Spleen (tissue), 7 donors: Measurements from ENCODE around the gene VAC14.

Experiments
- CTCF ChIP-seq, 11 experiments: fragments of 200-600 bp in 7 of 11; fragments of 450-650 bp in 4 of 11; sonication (generic) in 4 of 11; IDR thresholded peaks in 8 of 11; conservative IDR thresholded peaks in 3 of 11; 1 replicate in 7 of 11; 2 replicates in 4 of 11; pipeline versions ENCODE4 v1.4.0 to v1.8.0; 2016 to 2021; ENCODE audit warnings: antibody characterized with exemption in 11 of 11, inconsistent platforms in 4 of 11, mild to moderate bottlenecking in 1 of 11
- POLR2AphosphoS5 ChIP-seq, 3 donors: sonication (generic); formaldehyde crosslinking; IDR thresholded peaks; one replicate each; pipeline ENCODE4 v1.5.1; 2017; ENCODE audit warnings: antibody characterized with exemption in 3 of 3
- donor health status: DM: no; HTN: no; CAD: no; lungs with moderate emphysema.
- donor health status: DM: no; HTN: no; CAD: no.
- donor health status: DM: no; HTN: no; CAD: no.

- TF ChIP-seq CTCF (IDR thresholded peaks at IDR 0.05 in 8 of 11, conservative IDR thresholded peaks at IDR 0.05 in 3 of 11) (no peak), POLR2AphosphoS5 (IDR thresholded peaks at IDR 0.05) (no peak)
Observed at GRCh38 chr16:70754371-70754770, 46.6 kb downstream of the VAC14 start.
